SK-MEL-5 (cell line): ENCODE data around the gene STARD13. TPM values are rescaled to one million over a fixed set of nuclear protein-coding genes. Genes with fewer than 3 reads are reported as not detected.
A peak's percentile ranks its signal among the peaks of the same experiment; 100 is the strongest.
"Not testable (repeated sequence)": the region's sequence is repeated elsewhere in the genome, so short reads cannot be mapped to it uniquely, and the experiment has no call there.

Experiments used
- DNase-seq: peaks from one replicate; pipeline ENCODE4 v3.0.0-alpha.2; 2016; ENCODE audit warnings: low read depth, low spot score
- in situ Hi-C: cut with HindIII; loops from 2 replicates; pipeline ENCODE4 v1.10.0; 2016; ENCODE audit warnings: low sequenced_read_pairs, high pct_unique_total_duplicates, low pct_unique_long_range_greater_than_20kb
- total RNA-seq: library from RNA; depleted of rRNA; stranded (reverse); fragments of >200 nt; shearing (Covaris generic); gene quantifications from 2 replicates; pipeline ENCODE4 v1.2.3, GENCODE V29; 2014

The STARD13 gene
- total RNA-seq, 1 experiment from 2014 or later, result 4.5 TPM

GRCh38 chr13:33178209-33178840 is 107.2 kb downstream of the STARD13 start:
- DNase-seq, result no peak
- in situ Hi-C loops, result no loop called here

- in situ Hi-C loops, DNase-seq: not testable (repeated sequence)
These were observed 108.0 kb downstream of the STARD13 start for GRCh38 chr13:33177340-33178208.

- no peak for DNase-seq
- in situ Hi-C loops, result no loop called here
These were observed 109.0 kb downstream of the STARD13 start for GRCh38 chr13:33176526-33176925.

GRCh38 chr13:33175991-33176390 is 109.6 kb downstream of the STARD13 start:
- in situ Hi-C loops, result no loop called here
- no peak for DNase-seq

GRCh38 chr13:33174931-33175330 is 110.6 kb downstream of the STARD13 start:
- in situ Hi-C loops, result no loop called here

GRCh38 chr13:33174491-33174890 is 111.1 kb downstream of the STARD13 start:
- in situ Hi-C loops, result no loop called here
- no peak for DNase-seq

More at GRCh38 chr13:33174931-33175330, 110.6 kb downstream of the STARD13 start:
- no peak for DNase-seq

GRCh38 chr13:33172911-33173310 is 112.6 kb downstream of the STARD13 start:
- in situ Hi-C loops, result no loop called here

GRCh38 chr13:33172400-33172799 is 113.2 kb downstream of the STARD13 start:
- in situ Hi-C loops, result no loop called here
- DNase-seq, result no peak

More at GRCh38 chr13:33172911-33173310, 112.6 kb downstream of the STARD13 start:
- no peak for DNase-seq

- in situ Hi-C loops, result no loop called here
- no peak for DNase-seq
These were observed 116.1 kb downstream of the STARD13 start for GRCh38 chr13:33169273-33169980.

GRCh38 chr13:33168321-33168960 is 117.1 kb downstream of the STARD13 start:
- in situ Hi-C loops, result no loop called here
- DNase-seq, result no peak

- peak; percentile 96 for DNase-seq
- in situ Hi-C loops, result no loop called here
These were observed 118.1 kb downstream of the STARD13 start for GRCh38 chr13:33167491-33167890.

GRCh38 chr13:33165787-33166186 is 119.8 kb downstream of the STARD13 start:
- in situ Hi-C loops, result no loop called here

GRCh38 chr13:33164331-33164730 is 121.2 kb downstream of the STARD13 start:
- DNase-seq, result no peak
- in situ Hi-C loops, result no loop called here

More at GRCh38 chr13:33165787-33166186, 119.8 kb downstream of the STARD13 start:
- DNase-seq, result no peak

- in situ Hi-C loops, DNase-seq: not testable (repeated sequence)
These were observed 122.8 kb downstream of the STARD13 start for GRCh38 chr13:33162725-33163124.

GRCh38 chr13:33158816-33159215 is 126.7 kb downstream of the STARD13 start:
- in situ Hi-C loops, result no loop called here
- DNase-seq, result no peak

GRCh38 chr13:33158271-33158670 is 127.3 kb downstream of the STARD13 start:
- in situ Hi-C loops, result no loop called here
- no peak for DNase-seq

- no peak for DNase-seq
- in situ Hi-C loops, result no loop called here
These were observed 130.6 kb downstream of the STARD13 start for GRCh38 chr13:33154911-33155310.
